OCI-LY7 (cell line): Measurements from ENCODE around the gene MT1A. TPM values are rescaled to one million over a fixed set of nuclear protein-coding genes. Genes with fewer than 3 reads are reported as not detected.

Experiments used
- BruUV-seq: library from RNA; stranded (reverse); fragments of 400-500 nt; replicated peaks from 2 replicates; lab custom pipeline; 2021; lab: Mats Ljungman, UMichigan
- CTCF ChIA-PET: fragments of 300-600 bp; sonication (Branson Sonifier 250); formaldehyde crosslinking; loops from one replicate; lab custom pipeline; 2022; ENCODE audit warnings: antibody characterized with exemption; ENCODE audit not compliant: unreplicated experiment; lab: Charles Lee
- POLR2A ChIA-PET: fragments of 300-600 bp; sonication (Branson Sonifier 250); formaldehyde crosslinking; loops from one replicate; lab custom pipeline; 2022; ENCODE audit warnings: antibody characterized with exemption; lab: Charles Lee
- DNase-seq: peaks from one replicate; pipeline ENCODE4 v3.0.0-alpha.2; 2015; ENCODE audit warnings: low spot score
- H2AFZ ChIP-seq: fragments of 200-600 bp; sonication (generic), shearing (Covaris generic); 2 replicates; pipeline ENCODE4 v1.6.1; 2014; ENCODE audit warnings: mild to moderate bottlenecking, antibody characterized with exemption, low read length, moderate library complexity
- H3K27ac ChIP-seq: fragments of 200-600 bp; sonication (generic); 2 replicates; pipeline ENCODE4 v1.5.1; 2014; ENCODE audit warnings: mixed run types, low read depth, mild to moderate bottlenecking, moderate library complexity, low read length, inconsistent platforms; ENCODE audit not compliant: poor library complexity, severe bottlenecking
- H3K36me3 ChIP-seq: fragments of 200-600 bp; sonication (generic); 2 replicates; pipeline ENCODE4 v1.6.1; 2014; ENCODE audit warnings: mild to moderate bottlenecking, antibody characterized with exemption, low read length, moderate library complexity, mixed read lengths; ENCODE audit not compliant: insufficient read depth
- H3K4me1 ChIP-seq: fragments of 200-600 bp; sonication (generic); 2 replicates; pipeline ENCODE4 v1.5.1; 2014; ENCODE audit warnings: mild to moderate bottlenecking, low read length; ENCODE audit not compliant: insufficient read depth, poor library complexity, severe bottlenecking
- H3K4me2 ChIP-seq: fragments of 200-600 bp; sonication (generic); 2 replicates; pipeline ENCODE4 v1.6.1; 2014; ENCODE audit warnings: mild to moderate bottlenecking, low read length
- H3K4me3 ChIP-seq: fragments of 200-600 bp; sonication (generic); 2 replicates; pipeline ENCODE4 v1.5.1; 2014; ENCODE audit warnings: mild to moderate bottlenecking, low read depth, low read length; ENCODE audit not compliant: poor library complexity, severe bottlenecking
- H3K79me2 ChIP-seq: fragments of 200-600 bp; sonication (generic); 2 replicates; pipeline ENCODE4 v1.6.1; 2016; ENCODE audit warnings: low read depth, mild to moderate bottlenecking, low read length, moderate library complexity, mixed read lengths; ENCODE audit not compliant: insufficient read depth
- H3K9me2 ChIP-seq: fragments of 200-600 bp; sonication (generic); 2 replicates; pipeline ENCODE4 v1.6.1; 2016; ENCODE audit warnings: mild to moderate bottlenecking, low read length, mixed read lengths; ENCODE audit not compliant: insufficient read depth
- H3K9me3 ChIP-seq: fragments of 200-600 bp; sonication (generic); 2 replicates; pipeline ENCODE4 v1.6.1; 2014; ENCODE audit warnings: mild to moderate bottlenecking, mixed run types, low read length, mixed read lengths
- H4K20me1 ChIP-seq: fragments of 200-600 bp; sonication (generic); 2 replicates; pipeline ENCODE4 v1.6.1; 2014; ENCODE audit warnings: mild to moderate bottlenecking, antibody characterized with exemption, low read length, moderate library complexity, mixed read lengths; ENCODE audit not compliant: insufficient read depth
- EZH2phosphoT487 ChIP-seq: fragments of 200-600 bp; sonication (generic); IDR thresholded peaks from 2 replicates; pipeline ENCODE4 v1.6.1; 2018; ENCODE audit warnings: low read depth, borderline replicate concordance, mild to moderate bottlenecking, mixed run types, antibody characterized with exemption, low read length, moderate library complexity, mixed read lengths
- intact Hi-C: fragments of 100-400 bp; cut with micrococcal nuclease; formaldehyde crosslinking; loops from one replicate; pipeline ENCODE4 v1.10.0; 2022; ENCODE audit not compliant: unreplicated experiment
- total RNA-seq, 2 experiments: library from RNA; depleted of rRNA in 1 of 2; stranded (reverse); fragments of >200 nt in 1 of 2; shearing (Covaris generic) in 1 of 2; gene quantifications; 2 replicates each; pipeline ENCODE4 v1.2.3, GENCODE V29; 2014 to 2022
- TF ChIP-seq, protein P1 (sequence below): fragments of 200-600 bp; sonication (generic); conservative IDR thresholded peaks from 2 replicates; pipeline ENCODE4 v1.5.1; 2014; ENCODE audit warnings: mild to moderate bottlenecking, antibody characterized with exemption, low read length, moderate library complexity, mixed read lengths

Gene MT1A
- total RNA-seq, 2 experiments from 2014 or later: not detected

DNA sequence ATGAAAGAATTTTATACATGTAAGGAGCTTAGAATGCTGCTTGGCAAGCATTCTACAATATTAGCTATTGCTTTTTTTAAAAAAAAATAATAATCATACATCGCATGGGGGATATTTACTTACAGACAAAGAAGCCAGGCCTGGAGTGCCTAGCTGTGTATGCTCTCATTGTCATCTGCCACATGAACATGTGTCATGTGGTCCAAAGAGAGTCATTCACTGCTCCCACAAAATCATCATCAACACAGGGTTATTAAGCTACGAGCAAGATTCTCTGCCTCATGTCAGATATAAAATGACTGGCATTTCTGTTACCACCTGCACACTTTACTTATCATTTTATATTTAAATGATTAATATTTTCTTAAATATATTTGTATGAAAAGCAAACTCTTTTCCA lies 14.8 kb upstream of the MT1A start:
- intact Hi-C loops: no loop called here
- Histone ChIP-seq H3K9me2 (no peaks in the 10 kb centered on the region), H2AFZ (no peak overlapping the region), H3K27ac (no peak overlapping the region), H3K36me3 (no peaks in the 10 kb centered on the region), H3K79me2 (no peaks in the 10 kb centered on the region), H3K4me3 (no peak overlapping the region), H3K4me1 (peaks cover 4% of the 10 kb centered on the region), H3K9me3 (no peaks in the 10 kb centered on the region), H3K4me2 (no peak overlapping the region), H4K20me1 (no peaks in the 10 kb centered on the region)
- ChIA-PET POLR2A (interaction anchor here (0.6 to 1.5 kb wide), 4 partner anchors 13 to 123 kb away, joined by 3 to 11 read pairs (median 3); no protein-coding TSS in a partner anchor), CTCF (no interaction called here)
- TF ChIP-seq, protein P1, sequence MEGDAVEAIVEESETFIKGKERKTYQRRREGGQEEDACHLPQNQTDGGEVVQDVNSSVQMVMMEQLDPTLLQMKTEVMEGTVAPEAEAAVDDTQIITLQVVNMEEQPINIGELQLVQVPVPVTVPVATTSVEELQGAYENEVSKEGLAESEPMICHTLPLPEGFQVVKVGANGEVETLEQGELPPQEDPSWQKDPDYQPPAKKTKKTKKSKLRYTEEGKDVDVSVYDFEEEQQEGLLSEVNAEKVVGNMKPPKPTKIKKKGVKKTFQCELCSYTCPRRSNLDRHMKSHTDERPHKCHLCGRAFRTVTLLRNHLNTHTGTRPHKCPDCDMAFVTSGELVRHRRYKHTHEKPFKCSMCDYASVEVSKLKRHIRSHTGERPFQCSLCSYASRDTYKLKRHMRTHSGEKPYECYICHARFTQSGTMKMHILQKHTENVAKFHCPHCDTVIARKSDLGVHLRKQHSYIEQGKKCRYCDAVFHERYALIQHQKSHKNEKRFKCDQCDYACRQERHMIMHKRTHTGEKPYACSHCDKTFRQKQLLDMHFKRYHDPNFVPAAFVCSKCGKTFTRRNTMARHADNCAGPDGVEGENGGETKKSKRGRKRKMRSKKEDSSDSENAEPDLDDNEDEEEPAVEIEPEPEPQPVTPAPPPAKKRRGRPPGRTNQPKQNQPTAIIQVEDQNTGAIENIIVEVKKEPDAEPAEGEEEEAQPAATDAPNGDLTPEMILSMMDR: no peak
- TF ChIP-seq EZH2phosphoT487: no peak
- no peak for DNase-seq
- BruUV-seq: no TSS peak

- no peaks in the 10 kb centered on the region for H3K36me3 ChIP-seq
- no peaks in the 10 kb centered on the region for H4K20me1 ChIP-seq
- no peak within 1 kb of the TSS for H3K4me3 ChIP-seq
- peaks cover 11% of the 10 kb centered on the region for H3K4me1 ChIP-seq
- intact Hi-C loops: no loop called here
- ChIA-PET CTCF (no interaction called here), POLR2A (no interaction called here)
- BruUV-seq: no TSS peak
- no peaks in the 10 kb centered on the region for H3K9me2 ChIP-seq
- TF ChIP-seq EZH2phosphoT487: no peak
- TF ChIP-seq, protein P1: no peak
- H2AFZ ChIP-seq: no peak within 1 kb of the TSS
- H3K4me2 ChIP-seq: no peak within 1 kb of the TSS
- no peaks in the 10 kb centered on the region for H3K79me2 ChIP-seq
- H3K9me3 ChIP-seq: no peaks in the 10 kb centered on the region
- no peak within 1 kb of the TSS for H3K27ac ChIP-seq
- DNase-seq: no peak
Observed at GRCh38 chr16:56625140-56625942, 13.1 kb upstream of the MT1A start, which contains the start of gene MT1E. TSS of gene MT1E (plus strand) at chr16:56625781. CDS start at chr16:56625852, 71 bp downstream.

GRCh38 chr16:56625943-56626654 lies 12.4 kb upstream of the MT1A start:
- BruUV-seq: no TSS peak
- no peak overlapping the region for H3K4me3 ChIP-seq
- DNase-seq: no peak
- CTCF ChIA-PET: no interaction called here
- H3K4me1 ChIP-seq: peaks cover 13% of the 10 kb centered on the region
- H3K9me3 ChIP-seq: no peaks in the 10 kb centered on the region
- no peaks in the 10 kb centered on the region for H3K36me3 ChIP-seq
- TF ChIP-seq EZH2phosphoT487: no peak
- TF ChIP-seq, protein P1: no peak
- POLR2A ChIA-PET: no interaction called here
- no peak overlapping the region for H3K27ac ChIP-seq
- no peaks in the 10 kb centered on the region for H3K79me2 ChIP-seq
- no peaks in the 10 kb centered on the region for H4K20me1 ChIP-seq
- no peak overlapping the region for H3K4me2 ChIP-seq
- intact Hi-C loops: no loop called here
- no peaks in the 10 kb centered on the region for H3K9me2 ChIP-seq
- no peak overlapping the region for H2AFZ ChIP-seq
